GM10248 (cell line): Measurements from ENCODE around the gene SLC11A2.
"Not testable (repeated sequence)": the region's sequence is repeated elsewhere in the genome, so short reads cannot be mapped to it uniquely, and the experiment has no call there.

ENCODE experiments used
- CTCF ChIA-PET: fragments of 300-600 bp; sonication (Branson Sonifier 250); formaldehyde crosslinking; extraction: SDS; loops from one replicate; lab custom pipeline; 2021; ENCODE audit warnings: antibody characterized with exemption; lab: Yijun Ruan, JAX
- POLR2A ChIA-PET: fragments of 350-650 bp; sonication (Branson Sonifier 250); formaldehyde crosslinking; extraction: SDS; loops from one replicate; lab custom pipeline; 2020; ENCODE audit warnings: antibody characterized with exemption; lab: Yijun Ruan, JAX
- DNase-seq: peaks from one replicate; pipeline ENCODE4 v3.0.0; 2012; ENCODE audit errors: extremely low spot score
- CTCF ChIP-seq: IDR thresholded peaks from 2 replicates; pipeline ENCODE4 v1.5.1; 2012; ENCODE audit warnings: mild to moderate bottlenecking, low read depth; ENCODE audit errors: extremely low read depth, missing control alignments, control extremely low read depth

Gene SLC11A2

GRCh38 chr12:50934371-50934851 is 91.8 kb downstream of the SLC11A2 start:
- ChIA-PET POLR2A (no interaction called here), CTCF (no interaction called here)
- no peak for TF ChIP-seq CTCF
- no peak for DNase-seq

- DNase-seq = no peak
- TF ChIP-seq CTCF = no peak
- ChIA-PET POLR2A (no interaction called here), CTCF (no interaction called here)
These were observed 92.6 kb downstream of the SLC11A2 start for GRCh38 chr12:50933459-50934124.

GRCh38 chr12:50932787-50933280 is 93.3 kb downstream of the SLC11A2 start:
- TF ChIP-seq CTCF = no peak
- POLR2A ChIA-PET = no interaction called here
- CTCF ChIA-PET = no interaction called here
- no peak for DNase-seq

- DNase-seq, POLR2A ChIA-PET: not testable (repeated sequence)
- CTCF ChIA-PET = interaction anchor here (0.8 to 0.9 kb wide), 2 partner anchors 18 to 57 kb away, joined by 3 read pairs; no protein-coding TSS in a partner anchor
These were observed 95.7 kb downstream of the SLC11A2 start for GRCh38 chr12:50930477-50930876.

GRCh38 chr12:50929831-50930230 is 96.4 kb downstream of the SLC11A2 start:
- ChIA-PET POLR2A (no interaction called here), CTCF (interaction anchor here (0.8 to 0.9 kb wide), 2 partner anchors 17 to 57 kb away, joined by 3 read pairs; no protein-coding TSS in a partner anchor)
- no peak for TF ChIP-seq CTCF
- no peak for DNase-seq
